ENCODE measurements around the gene ARHGEF39. TPM values are rescaled to one million over a fixed set of nuclear protein-coding genes. Genes with fewer than 3 reads are reported as not detected.

ARHGEF39 gene
- total RNA-seq, 4 donors from 2014 or later, result 0.88 to 2.2 TPM; not detected in 2

DNA sequence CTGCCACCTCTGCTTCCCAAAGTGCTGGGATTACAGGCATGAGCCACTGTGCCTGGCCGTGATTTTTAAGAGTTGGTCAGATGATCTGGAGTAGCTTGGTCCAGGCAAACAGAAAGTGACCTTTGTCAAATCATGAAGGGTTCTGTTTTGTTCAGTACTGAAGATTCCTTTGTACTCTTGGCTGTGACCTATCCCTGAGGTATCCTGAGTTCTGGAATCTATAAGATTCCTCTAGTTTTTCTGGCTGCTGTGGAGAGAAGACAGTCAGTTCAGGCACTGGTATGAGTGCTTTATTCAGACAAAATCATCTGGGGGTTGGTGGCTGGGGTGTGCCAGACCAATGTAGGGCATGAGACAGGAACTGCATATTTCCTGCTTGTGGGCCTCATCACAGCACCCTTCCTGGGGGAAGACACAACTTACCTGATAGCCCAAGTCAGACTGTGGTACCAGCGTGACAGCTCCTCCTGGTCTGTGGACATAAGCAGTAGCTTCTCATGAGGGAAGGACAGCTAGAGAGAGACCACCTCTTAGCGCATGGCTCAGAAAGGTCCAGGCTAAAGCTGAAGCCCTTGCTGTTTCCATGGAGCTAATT, 3.1 kb downstream of the ARHGEF39 start:
- TF ChIP-seq, protein P1, sequence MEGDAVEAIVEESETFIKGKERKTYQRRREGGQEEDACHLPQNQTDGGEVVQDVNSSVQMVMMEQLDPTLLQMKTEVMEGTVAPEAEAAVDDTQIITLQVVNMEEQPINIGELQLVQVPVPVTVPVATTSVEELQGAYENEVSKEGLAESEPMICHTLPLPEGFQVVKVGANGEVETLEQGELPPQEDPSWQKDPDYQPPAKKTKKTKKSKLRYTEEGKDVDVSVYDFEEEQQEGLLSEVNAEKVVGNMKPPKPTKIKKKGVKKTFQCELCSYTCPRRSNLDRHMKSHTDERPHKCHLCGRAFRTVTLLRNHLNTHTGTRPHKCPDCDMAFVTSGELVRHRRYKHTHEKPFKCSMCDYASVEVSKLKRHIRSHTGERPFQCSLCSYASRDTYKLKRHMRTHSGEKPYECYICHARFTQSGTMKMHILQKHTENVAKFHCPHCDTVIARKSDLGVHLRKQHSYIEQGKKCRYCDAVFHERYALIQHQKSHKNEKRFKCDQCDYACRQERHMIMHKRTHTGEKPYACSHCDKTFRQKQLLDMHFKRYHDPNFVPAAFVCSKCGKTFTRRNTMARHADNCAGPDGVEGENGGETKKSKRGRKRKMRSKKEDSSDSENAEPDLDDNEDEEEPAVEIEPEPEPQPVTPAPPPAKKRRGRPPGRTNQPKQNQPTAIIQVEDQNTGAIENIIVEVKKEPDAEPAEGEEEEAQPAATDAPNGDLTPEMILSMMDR (IDR thresholded peaks at IDR 0.05; ENCODE audit: low read depth), result no peak

DNA sequence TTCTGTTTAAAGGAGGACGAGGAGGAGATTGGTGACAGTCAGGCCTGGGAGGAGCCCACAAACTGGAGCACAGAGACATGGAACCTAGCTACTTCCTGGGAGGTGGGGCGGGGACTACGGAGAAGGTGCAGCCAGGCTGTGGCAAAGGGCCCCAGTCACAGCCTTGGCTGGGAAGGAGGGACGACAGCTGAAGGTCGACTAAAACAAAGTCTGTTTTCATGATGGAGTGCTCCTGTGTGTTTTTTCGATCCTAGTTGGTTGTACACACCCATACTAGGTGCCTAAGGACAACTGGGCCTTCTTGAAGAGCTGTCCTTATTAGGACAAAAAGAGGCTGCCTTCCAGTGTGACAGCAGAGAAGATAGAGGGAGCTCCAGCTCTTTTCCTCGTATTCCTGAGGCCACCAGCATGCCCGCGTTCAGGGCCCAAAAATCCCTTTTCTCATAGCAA, 4.0 kb downstream of the ARHGEF39 start:
- TF ChIP-seq, protein P1 (IDR thresholded peaks at IDR 0.05; ENCODE audit: low read depth), result no peak

DNA sequence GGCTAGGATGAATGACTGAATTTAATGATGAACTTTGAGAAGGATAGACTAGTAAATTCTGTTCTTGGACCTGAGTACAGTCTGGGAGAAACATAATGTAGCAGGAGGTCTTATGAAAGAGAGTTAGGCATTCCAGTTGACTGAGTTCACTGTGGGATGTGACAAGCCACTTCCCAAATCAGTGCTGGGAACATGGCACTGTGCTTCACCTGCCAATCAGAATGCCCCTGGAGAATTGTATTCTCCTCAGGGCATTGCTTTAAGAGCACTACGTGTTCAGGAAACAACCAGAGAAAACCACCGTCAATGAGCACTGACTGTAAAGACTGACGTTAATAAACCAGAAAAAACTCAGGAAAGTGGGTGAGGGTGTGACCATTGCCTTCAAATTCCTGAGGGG, 5.7 kb downstream of the ARHGEF39 start:
- TF ChIP-seq, protein P1 (IDR thresholded peaks at IDR 0.05; ENCODE audit: low read depth), result no peak

DNA sequence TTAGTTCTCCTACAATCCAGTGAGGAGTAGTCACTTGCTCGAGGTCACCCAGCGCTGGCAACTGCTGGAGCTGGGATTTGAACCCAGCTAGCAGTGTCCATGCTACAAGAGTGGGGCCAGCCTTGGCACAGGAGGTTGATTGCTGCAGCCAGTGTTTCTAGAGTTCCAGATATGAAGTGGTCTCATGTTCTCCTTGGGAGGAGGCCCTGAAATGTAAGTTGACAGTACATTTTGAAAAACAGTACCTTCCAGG, 6.1 kb downstream of the ARHGEF39 start:
- TF ChIP-seq, protein P1 (IDR thresholded peaks at IDR 0.05; ENCODE audit: low read depth), result no peak

DNA sequence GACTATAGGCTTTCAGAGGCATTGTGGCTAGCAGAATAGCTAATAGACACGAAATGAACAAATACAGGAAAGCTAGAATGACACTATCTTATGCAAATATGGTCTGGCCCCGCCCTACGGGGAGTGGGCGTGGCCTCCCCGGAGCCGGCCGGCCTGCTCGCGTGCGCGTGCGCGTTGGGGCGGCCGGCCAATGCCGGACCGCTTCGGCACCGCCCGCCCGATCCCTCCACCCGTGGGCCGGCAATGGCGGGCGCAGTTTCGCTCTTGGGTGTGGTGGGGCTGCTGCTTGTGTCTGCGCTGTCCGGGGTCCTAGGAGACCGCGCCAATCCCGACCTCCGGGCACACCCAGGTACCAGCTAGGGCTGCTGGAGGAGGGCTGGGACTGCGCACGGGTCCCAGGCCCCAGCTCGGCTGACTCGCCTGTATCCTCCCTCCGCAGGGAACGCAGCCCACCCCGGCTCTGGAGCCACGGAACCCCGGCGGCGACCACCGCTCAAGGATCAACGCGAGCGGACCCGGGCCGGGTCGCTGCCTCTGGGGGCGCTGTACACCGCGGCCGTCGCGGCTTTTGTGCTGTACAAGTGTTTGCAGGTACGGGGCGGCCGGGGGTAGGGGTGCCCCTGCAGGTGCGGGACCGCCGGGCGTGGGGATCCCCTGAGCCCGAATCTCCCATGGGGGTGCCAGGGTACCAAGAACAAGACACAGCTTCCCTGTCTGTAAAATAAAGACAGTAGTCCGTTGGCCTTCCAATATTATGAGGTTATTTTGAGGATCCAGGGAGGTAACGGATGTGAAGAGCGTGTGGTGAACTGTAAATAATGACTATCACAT, 6.6 kb downstream of the ARHGEF39 start, which contains the start of gene CCDC107:
TSS of gene CCDC107 (plus strand) at position 156 of the 831 bp plus-strand sequence. CDS start at position 244, 88 bp downstream.
- TF ChIP-seq, protein P1 (IDR thresholded peaks at IDR 0.05; ENCODE audit: low read depth), result no peak

DNA sequence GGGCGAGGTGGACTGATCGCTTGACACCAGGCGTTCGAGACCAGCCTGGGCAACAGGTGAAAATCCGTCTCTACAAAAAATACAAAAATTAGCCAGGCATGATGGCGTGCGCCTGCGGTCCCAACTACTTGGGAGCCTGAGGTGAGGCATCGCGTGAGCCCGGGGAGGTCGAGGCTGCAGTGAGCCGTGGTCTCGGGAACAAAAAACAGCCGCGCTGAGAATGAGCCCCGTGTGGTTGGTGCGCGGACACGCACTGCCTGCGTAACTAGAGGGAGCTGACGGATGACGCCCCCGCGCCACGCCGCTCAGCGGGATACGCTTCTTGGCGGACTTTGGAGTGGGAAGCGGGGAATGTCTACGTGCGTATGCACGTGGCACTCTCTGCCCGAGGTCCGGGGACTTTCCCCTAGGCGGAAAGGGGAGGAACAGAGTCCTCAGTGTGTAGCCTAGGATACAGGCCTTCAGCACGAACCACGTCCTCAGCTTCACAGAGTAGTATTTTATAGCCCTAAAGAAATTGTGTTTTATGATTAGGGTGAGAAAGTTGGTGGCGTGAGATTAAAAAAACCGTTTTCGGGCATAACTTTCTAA, 7.4 kb downstream of the ARHGEF39 start, which contains the start of gene RMRP:
TSS of gene RMRP (minus strand) at position 474 of the 591 bp plus-strand sequence.
- TF ChIP-seq, protein P1 (IDR thresholded peaks at IDR 0.05; ENCODE audit: low read depth), result no peak

Measured in subcutaneous adipose tissue (tissue), 4 donors.